ENCODE measurements around the gene UNC79. TPM values are rescaled to one million over a fixed set of nuclear protein-coding genes. Genes with fewer than 3 reads are reported as not detected.

UNC79 gene
- total RNA-seq, 1 donor from 2014 or later, result 0.09 TPM

GRCh38 chr14:93720076-93720815, 289.5 kb downstream of the UNC79 start:
- no peak for ATAC-seq
- intact Hi-C loops (cut with DNase I), result no loop called here
- H3K27me3 ChIP-seq, result peaks cover 2% of the 10 kb centered on the region
- no peak overlapping the region for H3K4me3 ChIP-seq
- no peak for TF ChIP-seq CTCF (IDR thresholded peaks at IDR 0.05)
- H3K9me3 ChIP-seq, result no peaks in the 10 kb centered on the region
- DNase-seq, result no peak
- H3K36me3 ChIP-seq, result no peaks in the 10 kb centered on the region
- H3K27ac ChIP-seq, result no peak overlapping the region
- H3K4me1 ChIP-seq, result no peaks in the 10 kb centered on the region

GRCh38 chr14:93720981-93721483, 290.3 kb downstream of the UNC79 start:
- ATAC-seq, result no peak
- no peaks in the 10 kb centered on the region for H3K9me3 ChIP-seq
- DNase-seq, result peak; percentile 44
- no peak for TF ChIP-seq CTCF (IDR thresholded peaks at IDR 0.05)
- H3K36me3 ChIP-seq, result no peaks in the 10 kb centered on the region
- intact Hi-C loops (cut with DNase I), result no loop called here
- no peak overlapping the region for H3K27ac ChIP-seq
- H3K27me3 ChIP-seq, result no peaks in the 10 kb centered on the region
- no peak overlapping the region for H3K4me3 ChIP-seq
- H3K4me1 ChIP-seq, result no peaks in the 10 kb centered on the region

- H3K27me3 ChIP-seq, result no peaks in the 10 kb centered on the region
- H3K4me3 ChIP-seq, result no peak overlapping the region
- H3K9me3 ChIP-seq, result no peaks in the 10 kb centered on the region
- H3K36me3 ChIP-seq, result no peaks in the 10 kb centered on the region
- TF ChIP-seq CTCF (IDR thresholded peaks at IDR 0.05), result no peak
- DNase-seq (peak; percentile 36), ATAC-seq (no peak)
- no peak overlapping the region for H3K27ac ChIP-seq
- intact Hi-C loops (cut with DNase I), result no loop called here
- H3K4me1 ChIP-seq, result no peaks in the 10 kb centered on the region
Observed at GRCh38 chr14:93723001-93723400, 292.3 kb downstream of the UNC79 start.

GRCh38 chr14:93725002-93725582, 294.4 kb downstream of the UNC79 start:
- ATAC-seq (no peak), DNase-seq (peak; percentile 51)
- H3K27me3 ChIP-seq, result no peaks in the 10 kb centered on the region
- no peak for TF ChIP-seq CTCF (IDR thresholded peaks at IDR 0.05)
- no peak overlapping the region for H3K27ac ChIP-seq
- no peaks in the 10 kb centered on the region for H3K9me3 ChIP-seq
- intact Hi-C loops (cut with DNase I), result no loop called here
- no peaks in the 10 kb centered on the region for H3K36me3 ChIP-seq
- no peaks in the 10 kb centered on the region for H3K4me1 ChIP-seq
- H3K4me3 ChIP-seq, result no peak overlapping the region

GRCh38 chr14:93725993-93726392, 295.3 kb downstream of the UNC79 start:
- DNase-seq, result peak; percentile 40
- no peak for TF ChIP-seq CTCF (IDR thresholded peaks at IDR 0.05)
- no peaks in the 10 kb centered on the region for H3K4me1 ChIP-seq
- no peak overlapping the region for H3K27ac ChIP-seq
- H3K4me3 ChIP-seq, result no peak overlapping the region
- no peaks in the 10 kb centered on the region for H3K27me3 ChIP-seq
- no peaks in the 10 kb centered on the region for H3K36me3 ChIP-seq
- no peak for ATAC-seq
- H3K9me3 ChIP-seq, result no peaks in the 10 kb centered on the region
- intact Hi-C loops (cut with DNase I), result no loop called here
